ENCODE measurements around the gene GMIP. TPM values are rescaled to one million over a fixed set of nuclear protein-coding genes. Genes with fewer than 3 reads are reported as not detected.

The GMIP gene
- total RNA-seq, 1 experiment from 2014 or later: 12.7 TPM

DNA sequence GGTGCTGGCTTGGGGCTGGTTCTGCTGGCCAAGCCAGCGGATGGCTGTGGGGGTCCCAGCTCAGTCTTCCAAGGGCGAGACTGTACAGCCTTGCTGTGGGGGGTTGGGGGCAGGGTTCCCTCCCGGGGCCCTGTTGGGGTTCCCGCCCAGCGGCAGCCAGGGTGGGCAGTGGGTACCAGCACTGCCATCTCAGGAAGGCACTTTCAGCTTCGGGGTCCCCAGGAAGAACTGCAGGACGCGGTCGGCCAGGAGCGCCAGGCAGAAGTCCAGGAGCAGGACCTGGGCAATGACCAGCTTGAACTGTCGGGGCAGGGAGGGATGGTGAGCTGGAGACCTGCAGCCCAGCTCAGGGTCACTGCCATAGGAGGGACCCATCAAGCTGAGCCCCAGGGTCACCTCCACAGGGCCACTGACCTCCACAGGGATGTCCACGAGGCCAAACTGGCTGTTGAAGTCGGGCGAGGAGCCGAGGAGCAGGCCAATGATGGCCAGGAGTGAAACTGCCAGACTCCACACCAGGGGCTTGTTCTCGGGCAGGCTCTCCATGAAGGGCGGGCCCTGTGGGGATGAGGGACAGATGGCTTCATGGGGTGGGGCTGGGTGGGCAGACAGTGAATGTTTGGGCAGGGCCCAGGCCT is 1.9 kb upstream of the GMIP start:
- H3K4me1 ChIP-seq (ENCODE audit: insufficient read depth, low read length): no peaks in the 10 kb centered on the region
- no peaks in the 10 kb centered on the region for H4K20me1 ChIP-seq (ENCODE audit: control insufficient read depth, insufficient read depth, insufficient read length)
- DNase-seq: no peak
- no peak overlapping the region for H3K4ac ChIP-seq (ENCODE audit: low read depth, low read length)
- TF ChIP-seq CTCF (conservative IDR thresholded peaks at IDR 0.05): no peak
- peaks cover 6 to 8% of the 10 kb centered on the region in 2 experiments for H3K4me1 Mint-ChIP-seq
- no peak overlapping the region for H3K9ac ChIP-seq (ENCODE audit: extremely low read depth, insufficient read length, low read length)
- H4K8ac ChIP-seq (replicated peaks; ENCODE audit: insufficient read length, low read depth, low read length): no peak overlapping the region
- no peak overlapping the region for H3K18ac ChIP-seq (ENCODE audit: insufficient read length, low read depth, low read length)
- H4K5ac ChIP-seq (ENCODE audit: insufficient read length, low read depth, low read length): no peak overlapping the region
- no peaks in the 10 kb centered on the region for H3K27me3 ChIP-seq (ENCODE audit: insufficient read depth, low read length)
- H2BK120ac ChIP-seq (ENCODE audit: low read depth, low read length, poor library complexity, severe bottlenecking): no peak overlapping the region
- H3K79me1 ChIP-seq (ENCODE audit: insufficient read depth, low read depth, low read length, poor library complexity, severe bottlenecking): no peaks in the 10 kb centered on the region
- H2AK5ac ChIP-seq (ENCODE audit: insufficient read length, low read length): no peak overlapping the region
- no peak overlapping the region for H2BK20ac ChIP-seq (ENCODE audit: low read depth, low read length, poor library complexity, severe bottlenecking)
- no peak overlapping the region for H2BK15ac ChIP-seq (ENCODE audit: low read depth, low read length)
- no peak overlapping the region for H3K4me3 Mint-ChIP-seq
- H3K27me3 Mint-ChIP-seq (ENCODE audit: low read depth): no peaks in the 10 kb centered on the region
- no peak overlapping the region for H4K91ac ChIP-seq (ENCODE audit: insufficient read length, low read depth, low read length)
- H3K23me2 ChIP-seq (ENCODE audit: insufficient read length, low read depth, low read length, poor library complexity, severe bottlenecking): peaks cover 8% of the 10 kb centered on the region
- H3K79me2 ChIP-seq (ENCODE audit: insufficient read depth, low read length): no peaks in the 10 kb centered on the region
- H2BK5ac ChIP-seq (ENCODE audit: insufficient read length, low read length): no peak overlapping the region
- H3K9me3 Mint-ChIP-seq: no peaks in the 10 kb centered on the region
- H3K9me3 ChIP-seq (ENCODE audit: control insufficient read depth, low read depth, low read length): no peaks in the 10 kb centered on the region
- H3K27ac ChIP-seq (ENCODE audit: insufficient read length, low read depth, low read length): no peak overlapping the region
- no peak overlapping the region for H3K56ac ChIP-seq (ENCODE audit: insufficient read length, low read depth, low read length)
- no peak overlapping the region for H2AFZ ChIP-seq (ENCODE audit: low read length)
- no peak overlapping the region for H2BK12ac ChIP-seq (ENCODE audit: insufficient read length, low read depth, low read length)
- no peak overlapping the region for H3K27ac Mint-ChIP-seq
- H3K23ac ChIP-seq (ENCODE audit: insufficient read length, low read depth, low read length): no peak overlapping the region
- H3K4me2 ChIP-seq (ENCODE audit: insufficient read depth, insufficient read length, low read length): no peak overlapping the region
- no peak overlapping the region for H3T11ph ChIP-seq (ENCODE audit: low read length)
- peaks cover 19 to 58% (median 49%) of the 10 kb centered on the region in 3 experiments; a peak in 6 of 7 replicates for H3K36me3 Mint-ChIP-seq (ENCODE audit: insufficient read depth in 1 of 3, low read depth in 3 of 3)
- no peak overlapping the region for H3K14ac ChIP-seq (ENCODE audit: insufficient read depth, low read length)
- no CpG with 5 or more reads among the region's 17 CpGs for WGBS (ENCODE audit: extremely low coverage, insufficient read length, low lambda C conversion rate)

All from H9 (cell line).